OCI-LY3 (cell line): Measurements from ENCODE around the gene PLCXD1.

Experiments
- H2AFZ ChIP-seq: fragments of 200-600, 300-600 bp; shearing (Covaris generic); 2 replicates; pipeline ENCODE4 v1.6.0; 2014; ENCODE audit warnings: antibody characterized with exemption, low read depth, low read length
- H3K27ac ChIP-seq: fragments of 200-600, 300-600 bp; sonication (generic); 2 replicates; pipeline ENCODE4 v1.5.1; 2014; ENCODE audit warnings: mild to moderate bottlenecking, low read length, moderate library complexity, mixed read lengths
- H3K27me3 ChIP-seq: fragments of 200-600, 300-600 bp; sonication (generic); 2 replicates; pipeline ENCODE4 v1.6.1; 2014; ENCODE audit warnings: low read depth, low read length, mixed read lengths
- H3K36me3 ChIP-seq: fragments of 200-600, 300-600 bp; sonication (generic); replicated peaks from 2 replicates; pipeline ENCODE3; 2014; ENCODE audit warnings: low read depth, low read length, mixed read lengths
- H3K4me1 ChIP-seq: fragments of 300-600, 200-600 bp; sonication (generic); 2 replicates; pipeline ENCODE4 v1.6.1; 2014; ENCODE audit warnings: low read length, mixed read lengths
- H3K4me2 ChIP-seq: fragments of 200-600, 300-600 bp; sonication (generic); 2 replicates; pipeline ENCODE4 v1.6.1; 2014; ENCODE audit warnings: low read length, mixed read lengths
- H3K4me3 ChIP-seq: fragments of 300-600, 200-600 bp; sonication (generic); 2 replicates; pipeline ENCODE4 v1.5.1; 2014; ENCODE audit warnings: antibody characterized with exemption, mild to moderate bottlenecking, low read length, moderate library complexity
- H3K79me2 ChIP-seq: fragments of 300-600, 200-600 bp; shearing (Covaris generic); 2 replicates; pipeline ENCODE4 v1.6.1; 2014; ENCODE audit warnings: mild to moderate bottlenecking, low read length, mixed read lengths
- H3K9ac ChIP-seq: fragments of 300-600, 200-600 bp; shearing (Covaris generic); 2 replicates; pipeline ENCODE4 v1.6.0; 2014; ENCODE audit warnings: mild to moderate bottlenecking, low read length, moderate library complexity
- H3K9me3 ChIP-seq: fragments of 200-600, 300-600 bp; shearing (Covaris generic); 2 replicates; pipeline ENCODE4 v1.6.1; 2014; ENCODE audit warnings: low read length, mixed read lengths; ENCODE audit not compliant: insufficient read depth
- H4K20me1 ChIP-seq: fragments of 200-600, 300-600 bp; sonication (generic); 2 replicates; pipeline ENCODE4 v1.6.1; 2016; ENCODE audit warnings: low read length, mixed read lengths; ENCODE audit not compliant: insufficient read depth
- EZH2phosphoT487 ChIP-seq: fragments of 200-600 bp; shearing (Covaris generic); IDR thresholded peaks from 2 replicates; pipeline ENCODE4 v1.6.1; 2018; ENCODE audit warnings: antibody characterized with exemption, mixed run types, low read depth
- TF ChIP-seq, protein P1 (sequence below): fragments of 200-600, 300-600 bp; sonication (generic); IDR thresholded peaks from 2 replicates; pipeline ENCODE4 v1.5.1; 2014; ENCODE audit warnings: antibody characterized with exemption, low read length, low read depth

PLCXD1 gene

DNA sequence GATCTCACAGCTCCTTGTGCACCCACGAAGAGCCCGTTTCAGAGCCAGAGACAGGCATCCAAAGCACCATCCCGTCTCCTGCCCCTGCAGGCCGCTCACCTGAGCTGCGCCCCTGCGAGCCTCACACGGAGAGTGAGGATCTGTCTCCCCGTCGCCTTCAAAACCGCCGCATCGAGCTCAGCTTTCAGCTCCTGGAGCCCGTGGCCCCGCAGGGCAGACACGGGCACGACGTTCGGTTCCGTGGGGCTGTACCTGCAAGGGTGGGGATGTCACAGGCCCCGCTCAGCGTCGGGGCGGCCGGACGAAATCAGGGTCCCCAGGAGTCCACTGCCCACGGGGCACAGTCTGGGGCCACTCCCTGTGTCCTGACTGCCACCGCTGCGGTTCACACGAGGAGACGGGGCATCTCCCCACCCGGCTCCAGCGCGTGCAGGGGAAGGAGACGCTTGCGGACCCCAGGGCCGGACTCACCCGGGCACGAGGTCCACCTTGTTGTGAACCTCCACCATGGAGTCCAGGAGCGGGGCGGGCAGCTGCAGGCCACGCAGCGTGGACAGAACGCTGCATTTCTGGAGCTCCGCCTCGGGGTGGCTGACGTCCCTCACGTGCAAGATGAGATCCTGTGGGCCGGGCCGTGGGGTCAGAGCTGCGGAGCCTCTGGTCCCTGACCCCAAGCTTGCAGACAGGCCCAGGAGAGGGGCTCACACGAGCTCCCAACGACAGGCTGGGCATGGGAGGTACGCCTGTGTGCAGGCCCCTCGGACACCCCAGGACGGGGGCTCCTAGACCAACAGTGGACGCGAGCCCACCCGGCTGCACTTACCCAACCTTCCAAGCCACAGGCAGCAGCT lies 26.3 kb downstream of the PLCXD1 start:
- no peak overlapping the region for H3K9ac ChIP-seq
- H3K36me3 ChIP-seq, result peaks cover 67% of the 10 kb centered on the region
- no peak overlapping the region for H3K27ac ChIP-seq
- no peaks in the 10 kb centered on the region for H3K9me3 ChIP-seq
- peaks cover 6% of the 10 kb centered on the region for H3K79me2 ChIP-seq
- peaks cover 29% of the 10 kb centered on the region for H4K20me1 ChIP-seq
- no peak overlapping the region for H2AFZ ChIP-seq
- TF ChIP-seq, protein P1, sequence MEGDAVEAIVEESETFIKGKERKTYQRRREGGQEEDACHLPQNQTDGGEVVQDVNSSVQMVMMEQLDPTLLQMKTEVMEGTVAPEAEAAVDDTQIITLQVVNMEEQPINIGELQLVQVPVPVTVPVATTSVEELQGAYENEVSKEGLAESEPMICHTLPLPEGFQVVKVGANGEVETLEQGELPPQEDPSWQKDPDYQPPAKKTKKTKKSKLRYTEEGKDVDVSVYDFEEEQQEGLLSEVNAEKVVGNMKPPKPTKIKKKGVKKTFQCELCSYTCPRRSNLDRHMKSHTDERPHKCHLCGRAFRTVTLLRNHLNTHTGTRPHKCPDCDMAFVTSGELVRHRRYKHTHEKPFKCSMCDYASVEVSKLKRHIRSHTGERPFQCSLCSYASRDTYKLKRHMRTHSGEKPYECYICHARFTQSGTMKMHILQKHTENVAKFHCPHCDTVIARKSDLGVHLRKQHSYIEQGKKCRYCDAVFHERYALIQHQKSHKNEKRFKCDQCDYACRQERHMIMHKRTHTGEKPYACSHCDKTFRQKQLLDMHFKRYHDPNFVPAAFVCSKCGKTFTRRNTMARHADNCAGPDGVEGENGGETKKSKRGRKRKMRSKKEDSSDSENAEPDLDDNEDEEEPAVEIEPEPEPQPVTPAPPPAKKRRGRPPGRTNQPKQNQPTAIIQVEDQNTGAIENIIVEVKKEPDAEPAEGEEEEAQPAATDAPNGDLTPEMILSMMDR, result no peak
- no peak for TF ChIP-seq EZH2phosphoT487
- H3K4me2 ChIP-seq, result no peak overlapping the region
- no peaks in the 10 kb centered on the region for H3K4me1 ChIP-seq
- no peak overlapping the region for H3K4me3 ChIP-seq
- no peaks in the 10 kb centered on the region for H3K27me3 ChIP-seq

DNA sequence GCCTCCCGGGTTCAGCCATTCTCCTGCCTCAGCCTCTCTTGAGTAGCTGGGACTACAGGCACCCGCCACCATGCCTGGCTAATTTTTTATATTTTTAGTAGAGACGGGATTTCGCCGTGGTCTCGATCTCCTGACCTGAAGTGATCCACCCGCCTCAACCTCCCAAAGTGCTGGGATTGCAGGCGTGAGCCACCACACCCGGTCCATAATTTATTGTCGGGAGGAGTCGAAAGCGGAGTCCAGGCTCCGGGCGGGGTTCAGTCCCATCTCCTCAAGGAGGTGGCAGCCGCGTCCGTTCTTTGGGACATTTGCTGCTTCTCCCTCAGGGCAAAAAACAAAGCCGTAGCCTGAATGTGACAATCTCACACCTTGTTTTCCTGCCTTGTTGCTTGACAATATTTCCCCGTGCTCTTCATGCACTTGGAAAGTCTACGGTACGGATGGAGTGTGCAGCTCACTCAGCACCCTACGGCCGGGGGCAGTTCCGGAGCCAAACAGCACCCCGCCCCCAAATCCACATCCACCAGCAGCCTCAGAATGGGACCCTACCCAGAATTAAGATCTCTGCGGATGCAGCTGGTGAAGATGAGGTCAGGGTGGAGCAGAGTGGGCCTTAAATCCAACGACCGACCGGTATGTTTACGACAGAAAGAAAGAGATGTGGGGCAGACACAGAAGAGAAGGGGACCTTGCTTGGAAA lies 27.8 kb downstream of the PLCXD1 start:
- H3K27me3 ChIP-seq, result no peaks in the 10 kb centered on the region
- H3K4me3 ChIP-seq, result no peak overlapping the region
- no peaks in the 10 kb centered on the region for H3K9me3 ChIP-seq
- no peaks in the 10 kb centered on the region for H3K4me1 ChIP-seq
- H2AFZ ChIP-seq, result no peak overlapping the region
- TF ChIP-seq, protein P1, result no peak
- no peak for TF ChIP-seq EZH2phosphoT487
- no peak overlapping the region for H3K4me2 ChIP-seq
- peaks cover 23% of the 10 kb centered on the region for H4K20me1 ChIP-seq
- H3K79me2 ChIP-seq, result peaks cover 6% of the 10 kb centered on the region
- H3K36me3 ChIP-seq, result peaks cover 72% of the 10 kb centered on the region
- no peak overlapping the region for H3K27ac ChIP-seq
- H3K9ac ChIP-seq, result no peak overlapping the region

DNA sequence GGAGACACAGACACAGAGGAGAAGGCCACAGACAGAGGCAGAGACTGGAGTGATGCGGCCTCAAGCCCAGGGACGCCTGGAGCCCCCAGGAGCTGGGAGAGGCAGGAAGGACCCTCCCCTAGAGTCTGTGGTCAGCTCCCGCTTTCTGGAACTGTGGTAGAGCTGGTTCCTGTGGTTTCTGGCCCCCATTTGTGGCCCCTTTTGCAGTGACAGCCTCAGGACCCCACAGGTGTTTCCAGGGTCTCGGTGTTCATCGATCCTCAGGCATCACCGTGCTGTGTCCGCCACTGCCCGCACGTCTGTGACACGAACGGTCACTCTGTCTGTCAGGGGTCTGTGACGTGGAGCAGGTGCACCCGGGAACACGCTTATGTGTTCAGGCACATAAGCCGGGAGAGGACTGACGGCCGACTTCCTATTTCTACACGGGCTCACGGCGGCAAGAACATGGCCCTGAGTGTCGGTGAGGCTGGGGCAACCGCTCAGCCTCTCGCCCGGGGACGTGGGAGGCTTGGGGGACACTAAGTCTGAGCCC lies 29.5 kb downstream of the PLCXD1 start:
- no peaks in the 10 kb centered on the region for H3K9me3 ChIP-seq
- H3K4me3 ChIP-seq, result no peak overlapping the region
- no peaks in the 10 kb centered on the region for H3K4me1 ChIP-seq
- no peak for TF ChIP-seq EZH2phosphoT487
- TF ChIP-seq, protein P1, result no peak
- no peak overlapping the region for H2AFZ ChIP-seq
- H3K4me2 ChIP-seq, result no peak overlapping the region
- H3K36me3 ChIP-seq, result peaks cover 72% of the 10 kb centered on the region
- peaks cover 22% of the 10 kb centered on the region for H4K20me1 ChIP-seq
- no peaks in the 10 kb centered on the region for H3K27me3 ChIP-seq
- no peak overlapping the region for H3K9ac ChIP-seq
- H3K79me2 ChIP-seq, result peaks cover 9% of the 10 kb centered on the region
- no peak overlapping the region for H3K27ac ChIP-seq
